Endometrial microvascular endothelial cells (primary cell): ENCODE results near the gene PLCH1. TPM values are rescaled to one million over a fixed set of nuclear protein-coding genes. Genes with fewer than 3 reads are reported as not detected.

Experiments used
- total RNA-seq: library from RNA; depleted of rRNA; stranded (reverse); fragments of >200 nt; gene quantifications from one replicate; pipeline ENCODE4 v1.2.3, GENCODE V29; 2015; ENCODE audit errors: inconsistent ontology term

Gene PLCH1
- total RNA-seq, 1 donor from 2014 or later: not detected

Other genes starting within 250 kb of the PLCH1 start
- gene C3orf33, start 61.2 kb upstream of the PLCH1 start, total RNA-seq: 0.65 TPM
- 29.8 TPM for gene SLC33A1, start 109.4 kb upstream of the PLCH1 start, total RNA-seq
- 60.0 TPM for gene GMPS, start 125.6 kb upstream of the PLCH1 start, total RNA-seq